Natural killer cell (primary cell): Measurements from ENCODE around the gene DLEC1. TPM values are rescaled to one million over a fixed set of nuclear protein-coding genes. Genes with fewer than 3 reads are reported as not detected.
A peak's percentile ranks its signal among the peaks of the same experiment; 100 is the strongest.
"Not testable (repeated sequence)": the region's sequence is repeated elsewhere in the genome, so short reads cannot be mapped to it uniquely, and the experiment has no call there.

ENCODE experiments used
- ATAC-seq, 3 donors: fragments of 150-1000 bp in 2 of 3; fragments of 200-7000 bp in 1 of 3; cut with Tn5 transposase; 1 replicate in 1 of 3; 2 replicates in 2 of 3; pipeline ENCODE4 v1.10.0; 2021; ENCODE audit warnings: mild to moderate bottlenecking in 2 of 3, moderate library complexity in 2 of 3
- DNase-seq, 2 donors: peaks; one replicate each; pipeline versions ENCODE4 v3.0.0 to v3.0.0-alpha.2; 2013 to 2021; ENCODE audit warnings: mixed read lengths in 1 of 2
- H3K27ac ChIP-seq: one replicate; pipeline ENCODE4 v1.5.1; 2013; ENCODE audit warnings: mild to moderate bottlenecking, low read length
- H3K27me3 ChIP-seq: one replicate; pipeline ENCODE4 v1.6.1; 2013; ENCODE audit warnings: low read length; ENCODE audit not compliant: control insufficient read depth, insufficient read depth
- H3K36me3 ChIP-seq: one replicate; pipeline ENCODE4 v1.6.1; 2013; ENCODE audit warnings: low read length; ENCODE audit not compliant: control insufficient read depth, insufficient read depth
- H3K4me1 ChIP-seq: one replicate; pipeline ENCODE4 v1.6.1; 2013; ENCODE audit warnings: low read length; ENCODE audit not compliant: control insufficient read depth, insufficient read depth
- H3K4me3 ChIP-seq: one replicate; pipeline ENCODE4 v1.5.1; 2013; ENCODE audit warnings: low read length
- H3K9me3 ChIP-seq: one replicate; pipeline ENCODE4 v1.6.1; 2013; ENCODE audit warnings: low read length; ENCODE audit not compliant: control insufficient read depth, insufficient read depth
- H3K27ac Mint-ChIP-seq, 2 donors: one replicate each; pipeline ENCODE4 v1.8.0; 2022; ENCODE audit warnings: mild to moderate bottlenecking in 2 of 2, mixed read lengths in 2 of 2, moderate library complexity in 1 of 2
- H3K27me3 Mint-ChIP-seq, 2 donors: one replicate each; pipeline ENCODE4 v1.8.0; 2022; ENCODE audit warnings: low read depth in 2 of 2, mixed read lengths in 2 of 2
- H3K36me3 Mint-ChIP-seq: one replicate; pipeline ENCODE4 v1.8.0; 2022; ENCODE audit warnings: mixed read lengths
- H3K4me1 Mint-ChIP-seq, 2 donors: one replicate each; pipeline ENCODE4 v1.8.0; 2022; ENCODE audit warnings: mixed read lengths in 2 of 2
- H3K4me3 Mint-ChIP-seq: one replicate; pipeline ENCODE4 v1.8.0; 2022; ENCODE audit warnings: mild to moderate bottlenecking, moderate library complexity, mixed read lengths
- H3K9me3 Mint-ChIP-seq, 2 donors: one replicate each; pipeline ENCODE4 v1.8.0; 2022; ENCODE audit warnings: mixed read lengths in 2 of 2
- CTCF ChIP-seq: fragments of 200-600 bp; IDR thresholded peaks from one replicate; pipeline ENCODE4 v1.8.0; 2022; ENCODE audit warnings: antibody characterized with exemption
- WGBS: methylation state at CpG from one replicate; pipeline ENCODE4 v1.1.7; 2013; ENCODE audit warnings: missing lambda C conversion rate; ENCODE audit not compliant: insufficient coverage; 5-methylcytosine and 5-hydroxymethylcytosine counted together
- intact Hi-C: fragments of 100-400 bp; cut with micrococcal nuclease; formaldehyde crosslinking; loops from one replicate; pipeline ENCODE4 v1.14.2; 2022
- total RNA-seq, 4 donors: library from RNA; stranded (reverse); fragments of 120-200 nt in 1 of 4; gene quantifications; one replicate each; pipeline versions ENCODE4 v1.2.3 to v1.2.4, GENCODE V29; 2013 to 2022

Gene DLEC1
- total RNA-seq, 3 donors from 2014 or later (not counting 1 experiment from before 2014, with no cell fraction given), result 6.1 to 7.5 (median 7.0) TPM

DNA sequence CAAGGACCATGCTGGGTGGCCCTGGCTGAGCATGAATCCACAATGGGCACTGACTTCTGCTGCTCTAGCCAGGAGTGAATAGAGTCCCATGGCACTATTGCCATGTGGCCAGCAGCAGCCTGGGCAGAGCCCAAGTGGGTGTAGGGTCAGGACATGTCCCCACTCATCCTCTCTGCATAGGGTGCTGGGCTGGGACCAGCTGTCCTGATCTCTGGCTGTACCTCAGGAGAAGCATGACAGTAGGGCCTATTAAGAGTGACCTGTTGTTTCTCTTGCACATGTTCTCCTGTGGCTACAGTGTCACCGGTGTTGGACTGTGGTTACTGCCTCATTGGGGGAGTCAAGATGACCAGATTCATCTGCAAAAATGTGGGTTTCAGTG, 46.9 kb downstream of the DLEC1 start:
- Histone ChIP-seq H3K27ac (no peak overlapping the region), H3K9me3 (peaks cover 17% of the 10 kb centered on the region), H3K4me1 (no peaks in the 10 kb centered on the region), H3K4me3 (no peak overlapping the region), H3K36me3 (no peaks in the 10 kb centered on the region), H3K27me3 (no peaks in the 10 kb centered on the region)
- peaks cover 0 to 3% of the 10 kb centered on the region in 2 donors for H3K27me3 Mint-ChIP-seq
- 58% methylated on average over 1 of the region's 1 CpG for WGBS
- peaks cover 5 to 6% of the 10 kb centered on the region in 2 donors for H3K9me3 Mint-ChIP-seq
- H3K4me3 Mint-ChIP-seq, result no peak overlapping the region
- ATAC-seq (peak in 1 of 3 donors; percentile 18), DNase-seq (no peak)
- peak overlapping the region; percentile 83 to 88 for H3K27ac Mint-ChIP-seq
- no peak for TF ChIP-seq CTCF
- H3K4me1 Mint-ChIP-seq, result peaks cover 0 to 11% of the 10 kb centered on the region in 2 donors
- no peaks in the 10 kb centered on the region for H3K36me3 Mint-ChIP-seq
- intact Hi-C loops, result no loop called here

- Histone ChIP-seq H3K27ac (no peak overlapping the region), H3K27me3 (no peaks in the 10 kb centered on the region), H3K36me3 (no peaks in the 10 kb centered on the region), H3K4me3 (no peak overlapping the region), H3K4me1 (no peaks in the 10 kb centered on the region), H3K9me3 (peaks cover 17% of the 10 kb centered on the region)
- 81% methylated on average over 3 of the region's 3 CpGs for WGBS
- Mint-ChIP-seq H3K4me1 (peaks cover 0 to 11% of the 10 kb centered on the region in 2 donors), H3K9me3 (peaks cover 5 to 6% of the 10 kb centered on the region in 2 donors), H3K36me3 (no peaks in the 10 kb centered on the region), H3K4me3 (no peak overlapping the region), H3K27ac (peak overlapping the region; percentile 83 to 88), H3K27me3 (peaks cover 0 to 3% of the 10 kb centered on the region in 2 donors)
- DNase-seq (no peak), ATAC-seq (no peak)
- intact Hi-C loops, result no loop called here
- no peak for TF ChIP-seq CTCF
Measured at GRCh38 chr3:38086496-38086895, 47.5 kb downstream of the DLEC1 start.

- not testable (repeated sequence) for H3K27ac Mint-ChIP-seq, H3K4me1 ChIP-seq
- H3K4me1 Mint-ChIP-seq, result peaks cover 0 to 11% of the 10 kb centered on the region in 2 donors
Measured at GRCh38 chr3:38087278-38087677, 48.3 kb downstream of the DLEC1 start.

GRCh38 chr3:38088126-38089078, 49.4 kb downstream of the DLEC1 start:
- no peaks in the 10 kb centered on the region for H3K36me3 ChIP-seq
- peaks cover 17% of the 10 kb centered on the region for H3K9me3 ChIP-seq
- intact Hi-C loops, result no loop called here
- Mint-ChIP-seq H3K27ac (no peak overlapping the region), H3K4me3 (no peak overlapping the region), H3K27me3 (peaks cover 0 to 3% of the 10 kb centered on the region in 2 donors), H3K9me3 (peaks cover 5 to 6% of the 10 kb centered on the region in 2 donors), H3K36me3 (no peaks in the 10 kb centered on the region), H3K4me1 (peaks cover 0 to 11% of the 10 kb centered on the region in 2 donors)
- no peak for TF ChIP-seq CTCF
- no peaks in the 10 kb centered on the region for H3K27me3 ChIP-seq
- H3K4me3 ChIP-seq, result no peak overlapping the region
- no peak for ATAC-seq
- H3K4me1 ChIP-seq, result no peaks in the 10 kb centered on the region
- WGBS, result 87% methylated on average over 10 of the region's 11 CpGs
- no peak overlapping the region for H3K27ac ChIP-seq
- no peak for DNase-seq

More at GRCh38 chr3:38087278-38087677, 48.3 kb downstream of the DLEC1 start:
- H3K27me3 Mint-ChIP-seq, H3K9me3 Mint-ChIP-seq, intact Hi-C loops, DNase-seq, H3K27ac ChIP-seq, H3K36me3 Mint-ChIP-seq, H3K36me3 ChIP-seq, H3K27me3 ChIP-seq, H3K4me3 Mint-ChIP-seq, ATAC-seq, H3K4me3 ChIP-seq: not testable (repeated sequence)
- peaks cover 17% of the 10 kb centered on the region for H3K9me3 ChIP-seq
